ENCODE results near the gene CAB39L. TPM values are rescaled to one million over a fixed set of nuclear protein-coding genes. Genes with fewer than 3 reads are reported as not detected.

Gene CAB39L
- total and polyA plus RNA-seq, 2 donors (not counting 3 experiments of a cell fraction or from before 2014, with no cell fraction given): 3.1 to 7.2 TPM

GRCh38 chr13:49305792-49306425 is 138.0 kb downstream of the CAB39L start:
- CTCF ChIA-PET: no interaction called here

More at GRCh38 chr13:49305792-49306425, 138.0 kb downstream of the CAB39L start:
- H3K9ac ChIP-seq (replicated peaks; ENCODE audit: extremely low read depth, insufficient read depth, low read length): no peak overlapping the region
- H3K27me3 ChIP-seq (ENCODE audit: control insufficient read depth in 2 of 2, insufficient read depth in 2 of 2, low read length in 2 of 2): no peaks in the 10 kb centered on the region
- H3K9me3 ChIP-seq (replicated peaks; ENCODE audit: control insufficient read depth, insufficient read depth, low read length): no peaks in the 10 kb centered on the region
- intact Hi-C loops (cut with micrococcal nuclease) (no loop called here), dilution Hi-C loops (cut with MboI; ENCODE audit: extremely low pct_ligation_motif_present, low sequenced_read_pairs) (no loop called here)
- H3K9me1 ChIP-seq (replicated peaks; ENCODE audit: control insufficient read depth, extremely low read depth, insufficient read depth, low read length): no peaks in the 10 kb centered on the region
- H3K4me3 ChIP-seq (replicated peaks in 1 of 3; ENCODE audit: insufficient read depth in 1 of 3, low read depth in 1 of 3, low read length in 3 of 3): no peak overlapping the region
- BruUV-seq (replicated peaks): no TSS peak
- H3K4me1 ChIP-seq (ENCODE audit: control insufficient read depth, extremely low read depth, insufficient read depth, low read length): peaks cover 16% of the 10 kb centered on the region
- no peaks in the 10 kb centered on the region for H3K36me3 ChIP-seq (ENCODE audit: control insufficient read depth in 2 of 2, extremely low read depth in 1 of 2, insufficient read depth in 2 of 2, low read length in 2 of 2)
- H3K79me2 ChIP-seq (ENCODE audit: control insufficient read depth, insufficient read depth, low read length): no peaks in the 10 kb centered on the region
- H3K4me2 ChIP-seq (ENCODE audit: insufficient read depth, low read length): no peak overlapping the region
- no peaks in the 10 kb centered on the region for H4K20me1 ChIP-seq (replicated peaks; ENCODE audit: control insufficient read depth, extremely low read depth, insufficient read depth, low read length)
- TF ChIP-seq MAX (IDR thresholded peaks at IDR 0.05; ENCODE audit: insufficient read depth, insufficient read length) (no peak), POLR2A (IDR thresholded peaks at IDR 0.05; ENCODE audit: low read depth, low read length) (no peak), POLR2AphosphoS5 (IDR thresholded peaks at IDR 0.05; ENCODE audit: insufficient read depth, low read depth, low read length) (no peak), JUN (IDR thresholded peaks at IDR 0.05; ENCODE audit: borderline replicate concordance, insufficient read depth, insufficient read length, low read depth) (no peak), EZH2 (IDR thresholded peaks at IDR 0.05; ENCODE audit: borderline replicate concordance, low read depth, low read length, severe bottlenecking) (no peak), FOS (IDR thresholded peaks at IDR 0.05; ENCODE audit: borderline replicate concordance, insufficient read depth, low read length) (no peak), GATA2 (IDR thresholded peaks at IDR 0.05; ENCODE audit: insufficient read depth, insufficient read length, low read depth, low read length) (no peak), MYC (IDR thresholded peaks at IDR 0.05; ENCODE audit: low read depth, low read length) (no peak), CTCF (IDR thresholded peaks at IDR 0.05; ENCODE audit: extremely low read depth in 1 of 2, insufficient read depth in 1 of 2, low read depth in 1 of 2, low read length in 2 of 2) (no peak)
- FAIRE-seq: no peak
- no peak overlapping the region for H2AFZ ChIP-seq (ENCODE audit: low read depth, low read length)
- no peak overlapping the region for H3K27ac ChIP-seq (ENCODE audit: insufficient read depth, low read depth, low read length)
- no peak for DNase-seq (ENCODE audit: low read depth, low spot score)
- POLR2A ChIA-PET: no interaction called here

All from endothelial cell of umbilical vein (primary cell).